HG03457 (cell line): ENCODE results near the gene EXOC1.
"Not testable (repeated sequence)": the region's sequence is repeated elsewhere in the genome, so short reads cannot be mapped to it uniquely, and the experiment has no call there.

Experiments used
- ATAC-seq: cut with Tn5 transposase; IDR thresholded peaks from one replicate; pipeline ENCODE4 v1.9.1; 2021; ENCODE audit warnings: moderate number of reproducible peaks; ENCODE audit not compliant: unreplicated experiment

EXOC1 gene, protein sequence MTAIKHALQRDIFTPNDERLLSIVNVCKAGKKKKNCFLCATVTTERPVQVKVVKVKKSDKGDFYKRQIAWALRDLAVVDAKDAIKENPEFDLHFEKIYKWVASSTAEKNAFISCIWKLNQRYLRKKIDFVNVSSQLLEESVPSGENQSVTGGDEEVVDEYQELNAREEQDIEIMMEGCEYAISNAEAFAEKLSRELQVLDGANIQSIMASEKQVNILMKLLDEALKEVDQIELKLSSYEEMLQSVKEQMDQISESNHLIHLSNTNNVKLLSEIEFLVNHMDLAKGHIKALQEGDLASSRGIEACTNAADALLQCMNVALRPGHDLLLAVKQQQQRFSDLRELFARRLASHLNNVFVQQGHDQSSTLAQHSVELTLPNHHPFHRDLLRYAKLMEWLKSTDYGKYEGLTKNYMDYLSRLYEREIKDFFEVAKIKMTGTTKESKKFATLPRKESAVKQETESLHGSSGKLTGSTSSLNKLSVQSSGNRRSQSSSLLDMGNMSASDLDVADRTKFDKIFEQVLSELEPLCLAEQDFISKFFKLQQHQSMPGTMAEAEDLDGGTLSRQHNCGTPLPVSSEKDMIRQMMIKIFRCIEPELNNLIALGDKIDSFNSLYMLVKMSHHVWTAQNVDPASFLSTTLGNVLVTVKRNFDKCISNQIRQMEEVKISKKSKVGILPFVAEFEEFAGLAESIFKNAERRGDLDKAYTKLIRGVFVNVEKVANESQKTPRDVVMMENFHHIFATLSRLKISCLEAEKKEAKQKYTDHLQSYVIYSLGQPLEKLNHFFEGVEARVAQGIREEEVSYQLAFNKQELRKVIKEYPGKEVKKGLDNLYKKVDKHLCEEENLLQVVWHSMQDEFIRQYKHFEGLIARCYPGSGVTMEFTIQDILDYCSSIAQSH

GRCh38 chr4:55853484-55854046, at the start of gene EXOC1:
TSS of gene EXOC1 (plus strand) at chr4:55853648. CDS start at chr4:55858324, 4,676 bp downstream.
- peak; percentile 96 for ATAC-seq

- no peak for ATAC-seq
Observed at GRCh38 chr4:55807556-55807955, 45.9 kb upstream of the EXOC1 start.

DNA sequence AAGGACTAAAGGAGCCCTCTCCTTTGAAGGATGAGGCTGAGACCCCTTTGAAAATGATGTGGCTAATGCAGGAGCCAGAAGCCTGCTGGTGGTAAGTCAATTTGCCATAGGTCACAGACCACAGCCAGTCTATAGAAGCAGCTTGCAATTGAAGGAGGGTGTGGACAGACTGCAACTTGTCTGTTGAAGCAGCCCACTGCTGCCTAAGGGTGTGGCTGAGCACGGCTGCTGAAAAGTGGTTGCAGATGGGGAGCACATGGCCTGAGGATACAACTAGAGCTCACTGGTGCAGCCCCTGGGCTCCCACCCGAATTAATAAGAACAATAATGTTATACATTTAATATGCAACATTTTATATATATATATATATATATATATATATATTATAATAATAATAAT, 45.3 kb upstream of the EXOC1 start:
- no peak for ATAC-seq

GRCh38 chr4:55808632-55809031, 44.8 kb upstream of the EXOC1 start:
- no peak for ATAC-seq

DNA sequence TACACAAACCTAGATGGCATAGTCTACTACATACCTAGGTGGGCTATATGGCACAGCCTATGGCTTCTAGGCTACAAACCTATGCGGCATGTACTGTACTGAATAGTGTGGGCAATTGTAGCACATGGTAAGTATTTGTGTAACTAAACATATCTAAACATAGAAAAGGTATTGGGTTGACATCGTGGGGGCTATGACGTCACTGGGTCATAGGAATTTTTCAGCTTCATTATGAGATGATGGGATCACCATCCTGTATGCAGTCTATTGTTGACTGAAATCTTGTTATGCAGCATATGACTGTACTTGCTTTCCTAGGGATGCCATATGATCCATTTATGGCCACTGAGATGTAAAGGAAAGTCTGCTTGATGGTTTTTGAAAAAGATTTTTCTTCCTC, 35.8 kb upstream of the EXOC1 start:
- ATAC-seq: no peak

DNA sequence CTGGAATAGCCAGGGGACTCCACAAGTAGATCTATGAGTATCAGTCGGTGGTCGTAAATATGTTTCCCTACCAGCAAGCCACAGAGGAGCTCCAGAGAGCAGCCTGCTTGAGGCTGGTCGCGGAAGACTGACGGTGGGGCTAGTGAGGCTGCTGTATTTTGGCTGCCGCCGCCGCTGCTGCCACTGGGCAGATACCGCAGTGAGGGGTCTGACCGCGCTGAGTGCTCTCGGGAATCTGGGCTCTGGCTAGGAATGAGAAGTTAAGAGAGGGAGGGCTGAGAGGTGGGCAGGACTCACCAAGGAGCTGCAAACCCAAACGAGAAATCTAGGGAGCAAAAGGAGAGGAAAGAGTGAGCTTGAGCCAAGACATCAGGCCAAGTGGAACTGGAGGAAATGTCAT, 33.8 kb upstream of the EXOC1 start, which contains the start of gene EXOC1L:
Gene EXOC1L (plus strand): TSS at position 157 of the 400 bp plus-strand sequence. CDS start 237 bp downstream, at position 394.
- no peak for ATAC-seq

- ATAC-seq: no peak
Observed at GRCh38 chr4:55820279-55820678, 33.2 kb upstream of the EXOC1 start.

DNA sequence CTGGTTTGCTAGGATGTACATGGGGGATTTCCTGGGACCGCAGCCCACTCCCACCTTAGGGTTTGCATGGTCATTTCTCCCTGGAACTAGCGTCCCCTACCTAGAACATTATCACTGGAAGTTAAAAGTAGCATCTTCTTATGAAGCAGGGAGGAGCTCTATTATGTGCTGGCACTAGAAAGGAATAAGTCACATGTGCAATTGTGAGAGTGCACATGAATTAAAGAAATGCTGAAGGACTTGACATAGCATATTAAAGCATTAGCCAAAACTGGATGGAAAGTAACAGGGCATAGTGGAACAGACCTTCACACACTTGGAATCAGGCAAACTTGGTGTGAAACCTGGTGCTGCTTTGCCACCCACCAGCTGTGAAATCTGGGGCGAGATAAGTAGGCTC, 31.1 kb upstream of the EXOC1 start:
- no peak for ATAC-seq

DNA sequence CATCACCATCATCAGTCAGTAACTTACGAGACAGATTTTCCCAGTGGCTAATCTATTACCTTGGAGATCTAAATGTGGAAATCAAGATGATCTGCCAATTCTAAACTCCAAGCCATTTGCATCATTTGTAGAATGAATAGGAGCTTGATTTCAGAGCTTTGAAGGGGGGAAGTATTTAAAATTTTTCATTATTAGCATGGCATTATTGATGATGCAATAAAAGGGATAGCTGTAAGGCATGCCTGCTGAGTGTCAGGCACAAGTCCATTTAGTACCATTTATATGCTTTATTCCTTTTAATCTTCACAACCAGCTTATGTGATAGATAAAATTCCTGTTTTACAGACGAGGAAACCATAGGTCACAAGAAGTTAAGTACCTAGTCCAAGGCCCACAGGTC, 28.6 kb upstream of the EXOC1 start:
- ATAC-seq: no peak

DNA sequence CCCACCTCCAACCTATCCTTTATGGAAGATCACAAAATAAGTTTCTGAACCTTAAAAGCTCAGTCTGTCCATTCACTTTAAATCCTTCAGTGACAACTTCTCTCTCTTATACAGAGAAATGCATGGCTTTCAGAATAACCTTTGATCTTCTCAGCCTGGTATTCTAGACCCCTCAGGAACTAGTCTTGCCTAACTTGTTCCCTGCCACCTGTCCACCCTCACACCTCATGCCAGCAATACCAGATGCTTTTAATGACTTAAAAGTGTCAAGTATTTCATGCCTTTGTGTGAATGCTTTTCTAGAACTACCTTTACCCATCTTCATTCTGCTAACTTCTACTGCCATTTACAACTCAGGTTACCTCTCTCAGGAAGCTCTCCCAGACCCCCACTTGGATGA, 26.5 kb upstream of the EXOC1 start:
- ATAC-seq: no peak

DNA sequence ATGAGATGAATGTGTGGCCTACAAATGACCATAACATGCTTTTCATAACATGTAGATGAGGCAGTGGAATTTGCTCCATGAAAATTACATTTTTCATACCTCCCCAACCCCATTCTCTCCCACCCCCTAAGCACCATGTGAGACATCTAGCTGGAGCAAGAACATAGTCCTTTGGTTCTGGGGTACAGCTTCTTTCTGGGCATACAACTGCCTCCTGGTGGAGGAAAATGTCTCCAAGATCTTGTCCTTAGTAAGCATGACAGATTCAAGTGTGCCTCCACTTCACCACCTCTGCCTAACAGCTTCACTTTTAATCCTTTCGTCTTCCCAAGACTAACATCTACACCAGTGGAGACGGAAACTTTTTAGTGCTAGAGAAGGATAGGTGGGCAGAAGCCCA, 25.9 kb upstream of the EXOC1 start:
- ATAC-seq: no peak

DNA sequence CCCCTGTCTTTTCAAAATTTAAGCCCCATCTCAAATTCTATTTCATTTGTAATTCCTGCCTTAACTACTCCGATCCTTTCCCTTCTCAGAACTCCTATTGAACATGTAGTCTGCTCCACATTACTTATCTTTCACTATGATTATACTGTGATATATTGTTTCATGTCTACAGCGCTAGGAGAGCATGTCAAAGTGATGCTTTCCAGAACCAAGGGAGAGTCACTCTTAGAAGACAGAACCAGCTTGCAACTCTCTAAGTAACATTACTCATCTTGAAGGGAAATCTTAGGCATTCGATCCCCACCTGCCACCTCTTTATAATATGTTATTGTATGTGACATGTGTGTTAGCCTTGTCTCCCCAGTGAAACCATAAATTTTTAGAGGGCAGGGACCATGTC, 23.4 kb upstream of the EXOC1 start:
- ATAC-seq: no peak

- no peak for ATAC-seq
Observed at GRCh38 chr4:55830716-55831115, 22.7 kb upstream of the EXOC1 start.

GRCh38 chr4:55834086-55834795, 19.2 kb upstream of the EXOC1 start:
- no peak for ATAC-seq

GRCh38 chr4:55837903-55838302, 15.5 kb upstream of the EXOC1 start:
- no peak for ATAC-seq

DNA sequence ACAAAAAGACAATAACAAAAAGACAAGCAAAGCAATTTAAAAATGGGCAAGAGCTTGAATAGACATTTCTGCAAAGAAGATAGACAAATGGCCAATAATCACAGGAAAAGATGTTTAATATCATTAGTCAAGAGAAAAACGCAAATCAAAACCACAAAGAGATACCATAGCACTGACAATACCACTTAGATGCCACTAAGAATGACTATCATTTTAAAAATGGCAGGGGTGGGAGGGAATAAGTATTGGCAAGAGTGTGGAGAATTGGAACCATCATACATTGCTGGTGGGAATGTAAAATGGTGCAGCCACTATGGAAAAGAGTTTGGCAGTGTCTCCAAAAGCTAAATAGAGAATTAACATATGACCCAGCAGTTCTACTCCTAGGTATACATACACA, 15.1 kb upstream of the EXOC1 start:
- ATAC-seq: no peak

- ATAC-seq: no peak
Observed at GRCh38 chr4:55838952-55839351, 14.5 kb upstream of the EXOC1 start.

GRCh38 chr4:55840956-55841355, 12.5 kb upstream of the EXOC1 start:
- no peak for ATAC-seq

- ATAC-seq: not testable (repeated sequence)
Observed at GRCh38 chr4:55841373-55842239, 11.8 kb upstream of the EXOC1 start.

DNA sequence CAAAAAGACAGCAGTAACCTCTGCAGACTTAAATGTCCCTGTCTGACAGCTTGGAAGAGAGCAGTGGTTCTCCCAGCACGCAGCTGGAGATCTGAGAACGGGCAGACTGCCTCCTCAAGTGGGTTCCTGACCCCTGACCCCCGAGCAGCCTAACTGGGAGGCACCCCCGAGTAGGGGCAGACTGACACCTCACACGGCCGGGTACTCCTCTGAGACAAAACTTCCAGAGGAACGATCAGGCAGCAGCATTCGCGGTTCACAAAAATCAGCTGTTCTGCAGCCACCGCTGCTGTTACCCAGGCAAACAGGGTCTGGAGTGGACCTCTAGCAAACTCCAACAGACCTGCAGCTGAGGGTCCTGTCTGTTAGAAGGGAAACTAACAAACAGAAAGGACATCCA, 11.1 kb upstream of the EXOC1 start:
- ATAC-seq: not testable (repeated sequence)
